SJSA1 (cell line): ENCODE measurements around the gene RETREG1. TPM values are rescaled to one million over a fixed set of nuclear protein-coding genes. Genes with fewer than 3 reads are reported as not detected.

Source experiments
- DNase-seq, 2 experiments: peaks; one replicate each; pipeline ENCODE4 v3.0.0-alpha.2; 2015 to 2020; ENCODE audit warnings: low spot score in 2 of 2, low read depth in 1 of 2
- H3K27ac ChIP-seq: fragments of 250-450 bp; sonication (Bioruptor Pico); 2 replicates; pipeline ENCODE4 v1.5.1; 2020; ENCODE audit warnings: mild to moderate bottlenecking, moderate library complexity
- H3K27me3 ChIP-seq: fragments of 250-450 bp; sonication (Bioruptor Pico); replicated peaks from 2 replicates; pipeline ENCODE4 v1.5.1; 2020; ENCODE audit warnings: mild to moderate bottlenecking, moderate library complexity
- H3K36me3 ChIP-seq: fragments of 250-450 bp; sonication (Bioruptor Pico); 2 replicates; pipeline ENCODE4 v1.5.1; 2020; ENCODE audit warnings: mild to moderate bottlenecking
- H3K4me1 ChIP-seq: fragments of 250-450 bp; sonication (Bioruptor Pico); replicated peaks from 2 replicates; pipeline ENCODE4 v1.6.1; 2021; ENCODE audit warnings: mild to moderate bottlenecking
- H3K4me3 ChIP-seq: fragments of 250-450 bp; sonication (Bioruptor Pico); 2 replicates; pipeline ENCODE4 v1.5.1; 2020; ENCODE audit warnings: mild to moderate bottlenecking
- H3K9me3 ChIP-seq: fragments of 250-450 bp; sonication (Bioruptor Pico); replicated peaks from 2 replicates; pipeline ENCODE4 v1.5.1; 2020; ENCODE audit warnings: mild to moderate bottlenecking
- total RNA-seq: library from RNA; depleted of rRNA; stranded (reverse); fragments of >200 nt; shearing (Covaris generic); gene quantifications from 2 replicates; pipeline ENCODE4 v1.2.3, GENCODE V29; 2014

Gene RETREG1
- total RNA-seq, 1 experiment from 2014 or later = 0.26 TPM

DNA sequence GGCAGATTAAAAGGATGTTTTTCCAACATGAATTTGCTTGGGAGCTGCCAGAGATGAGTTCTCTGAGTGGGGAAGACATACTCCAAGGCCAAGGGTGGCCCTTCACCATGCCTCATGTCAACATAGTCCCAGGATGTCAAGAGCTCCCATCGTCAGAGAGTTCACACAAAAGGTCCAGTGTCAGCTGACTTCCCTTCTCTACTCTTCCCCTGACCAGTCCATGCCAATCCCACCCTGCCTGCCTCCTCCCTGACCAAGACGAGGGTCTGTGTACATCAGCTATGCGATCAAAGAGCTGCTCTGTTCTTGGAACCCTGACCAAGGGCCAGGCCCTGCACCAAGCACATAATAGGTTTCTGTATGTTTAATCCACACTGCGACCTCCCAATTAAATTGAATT lies 80.0 kb downstream of the RETREG1 start:
- DNase-seq = no peak
- H3K4me3 ChIP-seq = no peak overlapping the region
- H3K4me1 ChIP-seq = peaks cover 32% of the 10 kb centered on the region
- no peaks in the 10 kb centered on the region for H3K27me3 ChIP-seq
- H3K27ac ChIP-seq = 0 out of 2 replicates have a peak overlapping the region, but pooled peaks have one; percentile 6
- no peaks in the 10 kb centered on the region for H3K36me3 ChIP-seq
- no peaks in the 10 kb centered on the region for H3K9me3 ChIP-seq

- Histone ChIP-seq H3K36me3 (no peaks in the 10 kb centered on the region), H3K9me3 (no peaks in the 10 kb centered on the region), H3K27ac (0 out of 2 replicates have a peak overlapping the region, but pooled peaks have one; percentile 6), H3K27me3 (no peaks in the 10 kb centered on the region), H3K4me1 (peaks cover 32% of the 10 kb centered on the region), H3K4me3 (no peak overlapping the region)
- DNase-seq = peak in 1 of 2 experiments; percentile 24
Observed at GRCh38 chr5:16536246-16536645, 80.6 kb downstream of the RETREG1 start.

- no peaks in the 10 kb centered on the region for H3K27me3 ChIP-seq
- no peak overlapping the region for H3K4me3 ChIP-seq
- no peak for DNase-seq
- no peak overlapping the region for H3K27ac ChIP-seq
- no peaks in the 10 kb centered on the region for H3K9me3 ChIP-seq
- peaks cover 14% of the 10 kb centered on the region for H3K4me1 ChIP-seq
- H3K36me3 ChIP-seq = no peaks in the 10 kb centered on the region
Observed at GRCh38 chr5:16534280-16534679, 82.5 kb downstream of the RETREG1 start.

DNA sequence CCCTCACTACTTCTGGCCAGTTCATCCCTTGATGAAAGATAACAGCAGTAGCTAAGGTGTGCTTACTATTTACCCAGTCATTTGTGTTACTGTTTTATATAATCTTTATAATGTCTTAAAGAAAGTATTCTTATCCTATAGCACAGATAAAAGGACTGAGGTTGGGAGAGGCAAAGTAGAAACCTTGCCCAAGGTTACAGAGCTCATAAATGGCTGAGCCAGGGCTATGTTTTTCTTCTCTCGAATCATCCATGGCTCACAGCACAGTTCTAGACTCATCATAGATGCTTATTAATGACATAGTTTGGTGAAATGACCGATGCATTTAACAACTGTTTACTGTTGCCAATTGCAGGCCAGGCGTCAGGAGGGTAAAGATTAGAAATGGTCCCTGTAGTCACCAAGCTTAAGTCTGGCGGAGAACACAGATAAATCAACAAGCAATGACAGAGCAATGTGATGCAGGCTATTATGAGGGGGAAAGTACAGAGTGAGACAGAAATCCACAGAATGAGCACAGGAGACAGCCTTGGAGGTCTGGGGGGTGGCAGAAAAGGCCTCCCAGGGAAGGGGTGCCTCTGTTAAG lies 85.6 kb downstream of the RETREG1 start:
- Histone ChIP-seq H3K27ac (no peak overlapping the region), H3K4me3 (no peak overlapping the region), H3K36me3 (no peaks in the 10 kb centered on the region), H3K27me3 (no peaks in the 10 kb centered on the region), H3K4me1 (peaks cover 2% of the 10 kb centered on the region; the same call in 1 of the 2 replicates), H3K9me3 (no peaks in the 10 kb centered on the region)
- no peak for DNase-seq

- Histone ChIP-seq H3K4me3 (no peak overlapping the region), H3K4me1 (no peaks in the 10 kb centered on the region), H3K27ac (no peak overlapping the region), H3K27me3 (no peaks in the 10 kb centered on the region), H3K9me3 (no peaks in the 10 kb centered on the region), H3K36me3 (no peaks in the 10 kb centered on the region)
- DNase-seq = no peak
Observed at GRCh38 chr5:16529306-16529705, 87.5 kb downstream of the RETREG1 start.

- Histone ChIP-seq H3K9me3 (no peaks in the 10 kb centered on the region), H3K4me1 (no peaks in the 10 kb centered on the region), H3K27me3 (no peaks in the 10 kb centered on the region), H3K4me3 (no peak overlapping the region), H3K27ac (no peak overlapping the region), H3K36me3 (no peaks in the 10 kb centered on the region)
- DNase-seq = no peak
Observed at GRCh38 chr5:16528382-16529110, 88.3 kb downstream of the RETREG1 start.

DNA sequence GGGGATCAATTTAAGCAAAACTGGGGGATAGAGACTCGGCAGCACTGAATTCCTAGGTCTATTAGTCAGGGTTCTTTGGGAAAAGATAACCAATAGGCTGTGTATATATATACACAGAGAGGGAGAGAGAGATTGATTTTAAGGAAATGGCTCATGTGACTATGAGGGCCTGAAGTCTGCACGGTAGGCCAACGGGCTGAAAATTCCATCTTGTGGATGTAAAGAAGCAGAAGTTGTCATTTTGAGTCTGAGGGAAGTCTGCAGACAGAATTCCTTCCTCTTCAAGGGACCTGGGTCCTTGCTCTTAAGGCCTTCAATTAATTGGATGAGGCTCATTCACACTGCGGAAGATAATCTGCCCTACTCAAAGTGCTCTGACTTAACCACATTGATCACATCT lies 91.1 kb downstream of the RETREG1 start:
- peaks cover 14% of the 10 kb centered on the region for H3K27me3 ChIP-seq
- no peak for DNase-seq
- H3K4me1 ChIP-seq = no peaks in the 10 kb centered on the region
- no peak overlapping the region for H3K27ac ChIP-seq
- H3K4me3 ChIP-seq = no peak overlapping the region
- H3K9me3 ChIP-seq = 0 out of 2 replicates have a peak, but pooled peaks cover 3% of the 10 kb centered on the region
- H3K36me3 ChIP-seq = no peaks in the 10 kb centered on the region

GRCh38 chr5:16524286-16524685 lies 92.5 kb downstream of the RETREG1 start:
- Histone ChIP-seq H3K9me3 (0 out of 2 replicates have a peak, but pooled peaks cover 3% of the 10 kb centered on the region), H3K27me3 (peaks cover 14% of the 10 kb centered on the region), H3K36me3 (no peaks in the 10 kb centered on the region), H3K27ac (no peak overlapping the region), H3K4me1 (no peaks in the 10 kb centered on the region), H3K4me3 (no peak overlapping the region)
- no peak for DNase-seq

- Histone ChIP-seq H3K36me3 (no peaks in the 10 kb centered on the region), H3K27ac (no peak overlapping the region), H3K4me3 (no peak overlapping the region), H3K27me3 (peaks cover 20% of the 10 kb centered on the region), H3K9me3 (0 out of 2 replicates have a peak, but pooled peaks cover 3% of the 10 kb centered on the region), H3K4me1 (no peaks in the 10 kb centered on the region)
- DNase-seq = no peak
Observed at GRCh38 chr5:16521521-16522483, 95.0 kb downstream of the RETREG1 start.

DNA sequence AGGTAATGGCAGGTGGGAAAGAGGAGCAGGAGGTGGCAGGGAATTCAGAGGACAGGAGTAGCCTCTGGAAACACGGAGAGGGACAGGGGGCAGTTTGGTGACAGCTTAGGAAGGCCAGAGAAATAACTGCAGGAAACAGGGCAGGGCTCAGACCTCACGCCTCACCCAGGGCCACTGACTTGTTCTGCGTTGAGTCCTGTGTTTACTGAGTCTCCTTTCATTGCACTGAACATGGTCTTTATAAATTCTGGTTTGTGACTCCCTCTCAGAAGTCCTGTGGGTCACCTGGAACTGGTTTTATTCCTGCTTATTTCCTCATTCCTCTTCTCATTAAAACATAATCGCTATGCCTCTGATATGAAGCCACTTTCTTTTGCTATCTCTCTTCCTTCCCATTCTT lies 96.0 kb downstream of the RETREG1 start:
- Histone ChIP-seq H3K9me3 (0 out of 2 replicates have a peak, but pooled peaks cover 3% of the 10 kb centered on the region), H3K4me3 (no peak overlapping the region), H3K36me3 (no peaks in the 10 kb centered on the region), H3K27me3 (peaks cover 23% of the 10 kb centered on the region), H3K4me1 (no peaks in the 10 kb centered on the region), H3K27ac (no peak overlapping the region)
- DNase-seq = no peak

GRCh38 chr5:16519435-16519834 lies 97.4 kb downstream of the RETREG1 start:
- H3K27me3 ChIP-seq = peaks cover 30% of the 10 kb centered on the region
- H3K27ac ChIP-seq = no peak overlapping the region
- H3K9me3 ChIP-seq = 0 out of 2 replicates have a peak, but pooled peaks cover 3% of the 10 kb centered on the region
- H3K36me3 ChIP-seq = no peaks in the 10 kb centered on the region
- DNase-seq = no peak
- H3K4me3 ChIP-seq = no peak overlapping the region
- H3K4me1 ChIP-seq = no peaks in the 10 kb centered on the region

- H3K27ac ChIP-seq = no peak overlapping the region
- no peaks in the 10 kb centered on the region for H3K36me3 ChIP-seq
- no peak overlapping the region for H3K4me3 ChIP-seq
- H3K4me1 ChIP-seq = no peaks in the 10 kb centered on the region
- no peak for DNase-seq
- H3K9me3 ChIP-seq = 0 out of 2 replicates have a peak, but pooled peaks cover 3% of the 10 kb centered on the region
- H3K27me3 ChIP-seq = peaks cover 33% of the 10 kb centered on the region
Observed at GRCh38 chr5:16518606-16519005, 98.2 kb downstream of the RETREG1 start.

GRCh38 chr5:16515532-16515931 lies 101.3 kb downstream of the RETREG1 start:
- H3K27me3 ChIP-seq = peaks cover 19% of the 10 kb centered on the region; the same call in 1 of the 2 replicates
- no peaks in the 10 kb centered on the region for H3K4me1 ChIP-seq
- H3K36me3 ChIP-seq = no peaks in the 10 kb centered on the region
- DNase-seq = no peak
- no peak overlapping the region for H3K4me3 ChIP-seq
- H3K27ac ChIP-seq = no peak overlapping the region
- H3K9me3 ChIP-seq = no peaks in the 10 kb centered on the region
